NCI-H82 treated with DMSO at 0.1 percent for 48 hours (cell line): ENCODE results near the gene PSPH.

Experiments
- DNase-seq: peaks from one replicate; lab custom pipeline; 2025; ENCODE audit not compliant: unreplicated experiment; lab: John Stamatoyannopoulos, UW

PSPH gene

DNA sequence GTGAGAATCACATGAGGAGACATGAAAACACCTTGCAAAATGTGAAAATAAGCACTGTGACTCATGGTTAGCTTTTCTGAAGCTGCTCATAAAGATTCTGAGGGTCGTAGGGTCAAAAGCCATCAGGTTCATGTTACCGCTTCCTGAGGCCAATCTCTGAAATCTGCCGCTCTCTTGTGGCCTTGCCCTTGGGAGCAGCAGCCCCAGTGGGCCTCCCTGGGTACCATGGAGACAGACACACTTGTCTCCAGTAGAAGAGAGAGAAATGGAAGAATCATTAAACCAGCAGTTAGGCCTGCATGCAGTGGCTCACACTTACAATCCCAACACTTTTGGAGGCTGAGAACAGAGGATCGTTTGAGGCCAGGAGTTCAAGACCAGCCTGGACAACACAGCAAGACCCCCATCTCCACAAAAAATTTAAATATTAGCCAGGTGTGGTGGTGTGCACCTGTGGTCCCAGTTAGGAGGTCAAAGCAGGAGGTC lies 44.0 kb downstream of the PSPH start:
- DNase-seq = no peak

DNA sequence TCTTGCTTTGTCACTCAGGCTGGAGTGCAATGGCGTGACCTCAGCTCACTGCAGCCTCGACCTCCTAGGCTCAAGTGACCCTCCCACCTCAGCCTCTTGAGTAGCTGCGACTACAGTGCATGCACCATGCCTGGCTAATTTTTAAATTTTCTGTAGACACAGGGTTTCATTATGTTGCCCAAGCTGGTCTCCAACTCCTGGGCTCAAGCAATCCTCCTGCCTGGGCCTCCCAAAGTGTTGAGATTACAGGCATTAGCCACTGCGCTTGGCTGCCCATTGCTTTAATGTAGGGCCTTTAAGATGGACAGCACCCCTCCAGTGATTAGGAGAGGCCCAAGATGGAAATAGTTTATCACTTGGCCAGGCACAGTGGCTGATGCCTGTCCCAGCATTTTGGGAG lies 47.5 kb downstream of the PSPH start:
- DNase-seq = no peak

DNA sequence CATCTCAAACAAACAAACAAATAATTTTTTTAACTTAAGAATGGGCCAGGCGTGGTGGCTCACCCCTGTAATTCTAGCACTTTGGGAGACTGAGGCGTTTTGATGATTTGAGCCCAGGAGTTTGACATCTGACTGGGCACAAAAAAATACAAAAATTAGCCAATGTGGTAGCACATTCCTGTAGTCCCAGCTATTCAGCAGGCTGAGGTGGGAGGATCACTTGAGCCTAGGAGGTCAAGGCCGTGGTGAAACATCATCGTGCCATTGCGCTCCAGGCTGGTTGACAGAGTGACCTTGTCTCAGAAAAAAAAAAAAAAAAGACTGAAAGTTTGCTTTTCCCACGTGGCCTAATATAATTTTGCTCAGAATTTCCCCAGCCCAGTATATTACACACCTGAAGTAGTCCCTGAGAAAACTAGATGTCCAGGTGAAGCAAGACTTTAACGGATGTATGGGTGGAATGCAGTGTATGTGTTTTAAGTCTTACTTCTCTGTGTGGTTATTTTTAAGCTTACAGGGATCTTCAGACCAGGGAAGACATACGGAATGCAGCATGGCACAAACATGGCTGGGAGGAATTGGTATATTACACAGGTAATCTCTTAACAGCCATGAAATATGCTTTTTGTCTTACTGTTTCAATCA lies 54.3 kb downstream of the PSPH start:
- no peak for DNase-seq

DNA sequence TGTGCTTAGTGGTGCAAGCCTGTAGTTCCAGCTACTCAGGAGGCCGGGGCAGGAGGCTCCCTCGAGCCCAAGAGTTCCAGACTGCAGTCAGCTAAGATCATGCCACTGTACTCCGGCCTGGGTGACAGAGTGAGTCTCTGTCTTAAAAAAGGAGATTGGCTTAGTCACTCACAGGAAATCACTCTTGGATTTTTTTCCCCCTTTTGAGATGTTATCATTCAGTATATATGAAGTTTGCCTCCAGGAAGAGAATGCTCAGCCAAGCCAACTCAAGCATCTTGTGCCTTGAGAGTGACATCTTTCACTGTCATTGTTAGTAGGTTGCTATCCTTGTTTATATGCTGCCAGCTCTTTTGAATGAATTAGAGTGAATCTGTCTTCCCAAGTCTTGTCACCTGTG lies 58.9 kb downstream of the PSPH start:
- DNase-seq = no peak

DNA sequence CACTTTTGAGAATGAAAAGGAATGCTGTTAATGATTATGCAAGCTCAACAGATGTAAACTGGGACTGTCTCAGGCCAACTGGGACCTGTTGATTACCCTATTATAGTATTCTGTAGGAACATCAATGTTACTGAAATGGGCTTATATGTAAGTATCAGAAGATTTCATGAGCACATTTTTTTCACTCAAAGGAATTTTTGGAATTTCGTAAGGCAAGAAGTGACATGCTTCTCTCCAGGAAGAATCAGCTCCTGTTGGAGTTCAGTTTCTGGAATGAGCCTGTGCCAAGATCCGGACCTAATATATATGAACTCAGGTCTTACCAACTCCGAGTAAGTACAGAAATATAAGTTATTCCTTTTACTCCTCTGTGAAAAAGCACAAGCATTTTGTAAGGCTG lies 67.7 kb downstream of the PSPH start:
- DNase-seq = no peak

DNA sequence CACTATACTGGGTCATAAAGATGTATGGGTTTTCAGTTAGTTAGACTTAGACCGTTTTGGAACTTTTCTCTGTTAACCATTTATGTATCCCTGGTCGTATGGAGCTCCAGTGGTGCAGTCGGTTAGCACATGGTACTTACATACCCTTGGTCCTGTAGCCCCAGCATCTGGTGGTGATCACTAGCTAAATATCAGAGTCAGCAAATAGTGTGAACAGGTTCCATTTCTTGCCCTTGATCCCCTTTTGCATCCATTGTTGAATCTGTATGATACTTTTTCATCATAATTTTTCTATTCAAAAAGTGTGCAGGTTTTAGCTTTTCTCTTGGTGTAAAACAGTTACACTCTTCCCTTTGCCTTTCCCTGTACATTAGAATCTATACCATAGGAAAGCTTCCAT lies 71.0 kb downstream of the PSPH start:
- no peak for DNase-seq

DNA sequence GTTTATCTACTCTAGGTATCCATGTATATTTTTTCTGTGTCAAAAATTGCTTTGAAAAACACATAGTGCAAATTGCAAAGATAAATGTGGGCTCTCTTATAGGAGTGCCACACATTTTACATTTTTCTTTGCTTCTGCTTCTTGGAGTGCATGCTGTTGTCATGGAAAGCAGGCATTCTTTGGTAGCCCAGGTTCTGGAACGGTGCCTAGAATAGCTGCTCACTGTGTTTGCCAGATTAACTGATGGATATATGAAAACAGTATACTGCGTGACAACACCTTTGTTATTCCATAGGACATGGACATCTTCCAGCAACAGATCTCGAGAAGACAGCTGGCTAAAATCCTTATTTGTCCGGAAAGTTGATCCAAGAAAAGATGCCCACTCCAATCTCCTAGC lies 73.4 kb downstream of the PSPH start:
- no peak for DNase-seq

DNA sequence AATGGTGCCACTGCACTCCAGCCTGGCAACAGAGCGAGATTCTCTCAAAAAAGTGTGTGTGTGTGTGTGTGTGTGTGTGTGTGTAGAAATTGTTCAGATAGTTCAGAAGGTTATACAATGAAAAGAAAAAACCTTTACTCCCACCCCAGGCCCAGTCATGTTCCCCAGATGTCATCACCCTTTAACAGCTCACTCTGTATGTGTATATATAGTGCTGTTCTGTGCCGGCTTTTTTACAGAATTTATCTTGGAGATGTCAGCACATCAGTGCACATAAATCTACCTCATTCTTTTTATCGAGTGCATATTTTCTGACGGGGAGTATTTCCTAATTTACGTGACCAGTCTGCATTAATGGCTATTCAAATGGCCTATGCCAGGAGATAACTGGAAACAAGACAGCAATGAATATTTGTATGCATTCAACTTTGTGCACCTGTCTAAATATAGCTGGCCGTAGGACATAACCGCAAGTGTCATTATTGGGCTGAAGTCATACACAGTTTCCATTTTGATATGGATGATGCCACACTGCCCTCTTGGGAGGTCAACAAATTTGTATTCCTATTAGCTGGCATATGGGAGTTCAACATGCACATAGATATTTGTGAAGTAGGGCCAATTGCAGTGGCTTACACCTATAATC lies 75.1 kb downstream of the PSPH start:
- no peak for DNase-seq

DNA sequence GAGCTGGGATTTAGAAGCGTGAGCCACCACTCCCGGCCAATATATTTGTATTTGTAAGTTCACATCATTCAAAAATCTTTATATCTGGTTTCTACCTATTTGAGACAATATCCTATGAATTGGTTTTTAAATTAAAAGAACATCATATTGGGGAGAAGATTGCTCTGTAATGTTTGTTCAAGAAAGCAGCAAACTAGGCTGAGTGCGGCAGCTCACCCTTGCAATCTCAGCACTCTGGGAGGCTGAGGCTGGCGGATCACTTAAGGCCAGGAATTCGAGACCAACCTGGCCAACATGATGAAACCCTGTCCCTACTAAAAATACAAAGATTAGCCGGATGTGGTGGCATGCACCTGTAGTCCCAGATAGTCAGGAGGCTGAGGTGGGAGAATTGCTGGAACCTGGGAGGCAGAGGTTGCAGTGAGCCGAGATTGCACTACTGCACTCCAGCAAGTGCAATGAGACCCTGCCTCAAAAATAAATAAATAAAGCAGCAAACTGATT lies 77.4 kb downstream of the PSPH start:
- DNase-seq = no peak

DNA sequence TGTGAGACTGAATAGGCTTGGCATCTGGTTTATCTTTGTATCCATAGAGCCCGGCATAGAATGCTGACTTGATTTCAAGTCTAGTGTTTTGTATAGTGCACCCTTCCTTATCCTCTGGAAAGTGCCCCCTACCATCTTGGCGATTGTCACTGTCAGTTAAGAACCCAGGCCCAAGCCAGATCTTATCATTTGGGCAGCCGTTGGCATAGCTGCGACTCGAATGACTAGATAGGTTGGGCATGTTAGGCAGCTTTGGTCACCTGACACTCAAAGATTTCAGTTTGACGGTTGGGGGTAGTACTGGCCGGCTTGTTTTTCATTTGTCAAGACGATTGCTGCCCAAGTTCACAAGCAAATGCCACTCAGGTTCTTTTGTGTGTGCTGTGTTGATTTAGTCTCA lies 80.3 kb downstream of the PSPH start:
- DNase-seq = no peak

DNA sequence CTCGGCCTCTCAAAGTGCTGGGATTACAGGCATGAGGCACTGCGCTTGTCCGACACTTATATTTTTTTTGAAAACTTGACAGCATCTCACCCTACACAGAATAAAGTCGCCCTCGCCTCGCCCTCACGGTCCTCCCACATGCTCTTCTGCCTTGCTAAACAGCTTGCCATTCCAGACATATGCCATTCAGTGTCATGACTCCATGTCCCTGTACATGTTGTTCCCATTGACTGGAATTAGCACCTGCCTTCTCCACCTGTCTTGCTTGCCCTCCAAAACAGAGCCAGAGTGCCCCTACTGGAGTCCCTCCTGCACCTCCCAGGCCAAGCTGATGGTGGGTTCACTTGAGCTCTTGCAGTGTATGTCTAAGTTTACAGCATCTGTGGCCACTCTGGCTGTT lies 80.7 kb downstream of the PSPH start:
- DNase-seq = no peak

DNA sequence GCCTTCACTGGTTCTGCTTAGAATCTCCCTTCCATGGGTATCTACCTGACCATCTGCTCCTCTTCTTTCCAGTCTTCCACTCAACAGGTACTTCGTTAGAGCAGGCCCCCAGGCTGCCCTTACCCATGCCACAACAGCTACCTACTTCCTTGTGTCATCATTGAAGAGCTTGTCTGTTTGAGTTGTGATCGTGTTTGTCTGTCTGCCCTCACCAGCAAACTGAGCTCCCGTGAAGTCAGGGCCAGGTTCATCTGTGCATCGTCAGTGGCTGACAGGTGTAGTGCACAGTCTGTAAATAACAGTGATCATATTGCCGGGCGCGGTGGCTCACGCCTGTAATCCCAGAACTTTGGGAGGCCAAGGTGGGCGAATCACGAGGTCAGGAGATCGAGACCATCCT lies 81.9 kb downstream of the PSPH start:
- no peak for DNase-seq

DNA sequence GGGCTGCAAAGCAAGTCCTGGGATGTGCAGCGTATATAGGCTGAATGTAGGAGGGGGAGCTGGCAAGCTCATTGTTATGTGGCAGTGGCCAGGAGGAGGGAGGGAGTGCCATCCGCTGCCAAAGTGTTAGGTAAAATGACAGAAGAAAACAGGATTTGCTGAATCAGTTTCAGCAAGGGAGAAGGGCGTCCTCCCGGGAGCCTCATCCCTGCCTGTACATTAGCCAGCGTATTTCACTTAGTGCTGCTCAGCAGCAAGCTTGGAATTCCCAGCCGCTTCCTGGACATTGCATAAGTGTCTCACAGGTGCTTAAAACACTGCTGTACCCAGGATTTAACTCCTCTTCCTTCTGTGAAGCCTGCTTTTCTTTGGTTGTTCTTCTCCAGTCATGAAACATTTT lies 84.4 kb downstream of the PSPH start:
- no peak for DNase-seq

DNA sequence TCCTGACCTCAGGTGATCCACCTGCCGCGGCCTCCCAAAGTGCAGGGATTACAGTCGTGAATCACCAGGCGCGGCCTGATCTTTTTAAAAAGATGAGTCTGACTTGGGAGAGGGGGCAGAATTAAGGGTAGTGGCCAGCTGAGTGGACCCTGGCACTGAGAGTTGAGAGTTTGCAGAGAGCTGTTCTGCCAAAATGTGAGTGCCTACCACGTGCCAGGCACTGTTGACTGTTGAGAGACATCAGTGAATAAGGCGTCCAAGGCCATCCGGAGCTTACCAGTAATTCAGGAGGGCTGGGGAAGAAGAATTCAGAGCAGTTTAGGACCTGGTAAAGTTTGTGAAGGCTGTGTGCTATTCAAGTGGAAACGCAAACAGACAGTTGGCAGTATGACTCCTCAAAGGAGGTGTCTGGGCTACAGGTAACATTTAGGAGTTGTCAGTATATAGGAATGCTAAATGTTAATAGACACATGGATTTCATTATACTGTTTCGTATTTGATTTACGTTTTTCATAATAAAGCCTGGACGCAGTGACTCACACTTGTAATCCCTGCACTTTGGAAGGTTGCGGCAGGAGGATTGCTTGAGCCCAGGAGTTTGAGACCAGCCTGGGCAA lies 85.3 kb downstream of the PSPH start:
- no peak for DNase-seq

DNA sequence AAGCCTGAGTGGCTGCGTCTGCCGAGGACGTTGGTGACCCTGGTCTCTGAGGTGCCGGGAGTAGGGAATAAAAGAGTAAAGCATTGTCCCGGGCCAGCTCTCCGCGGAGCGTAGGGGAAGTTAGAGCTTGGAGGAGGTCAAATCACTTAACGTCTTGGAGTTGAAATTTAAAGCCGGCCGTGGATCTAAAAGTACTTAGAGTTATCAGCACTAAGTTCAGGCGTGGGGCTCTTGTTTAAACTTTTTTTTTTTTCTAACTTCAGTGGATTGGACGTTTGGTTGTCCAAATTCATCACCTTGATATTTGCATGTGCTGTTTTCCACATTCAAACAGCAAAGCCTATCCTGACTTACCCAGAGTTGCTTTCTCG lies 86.2 kb downstream of the PSPH start:
- no peak for DNase-seq

DNA sequence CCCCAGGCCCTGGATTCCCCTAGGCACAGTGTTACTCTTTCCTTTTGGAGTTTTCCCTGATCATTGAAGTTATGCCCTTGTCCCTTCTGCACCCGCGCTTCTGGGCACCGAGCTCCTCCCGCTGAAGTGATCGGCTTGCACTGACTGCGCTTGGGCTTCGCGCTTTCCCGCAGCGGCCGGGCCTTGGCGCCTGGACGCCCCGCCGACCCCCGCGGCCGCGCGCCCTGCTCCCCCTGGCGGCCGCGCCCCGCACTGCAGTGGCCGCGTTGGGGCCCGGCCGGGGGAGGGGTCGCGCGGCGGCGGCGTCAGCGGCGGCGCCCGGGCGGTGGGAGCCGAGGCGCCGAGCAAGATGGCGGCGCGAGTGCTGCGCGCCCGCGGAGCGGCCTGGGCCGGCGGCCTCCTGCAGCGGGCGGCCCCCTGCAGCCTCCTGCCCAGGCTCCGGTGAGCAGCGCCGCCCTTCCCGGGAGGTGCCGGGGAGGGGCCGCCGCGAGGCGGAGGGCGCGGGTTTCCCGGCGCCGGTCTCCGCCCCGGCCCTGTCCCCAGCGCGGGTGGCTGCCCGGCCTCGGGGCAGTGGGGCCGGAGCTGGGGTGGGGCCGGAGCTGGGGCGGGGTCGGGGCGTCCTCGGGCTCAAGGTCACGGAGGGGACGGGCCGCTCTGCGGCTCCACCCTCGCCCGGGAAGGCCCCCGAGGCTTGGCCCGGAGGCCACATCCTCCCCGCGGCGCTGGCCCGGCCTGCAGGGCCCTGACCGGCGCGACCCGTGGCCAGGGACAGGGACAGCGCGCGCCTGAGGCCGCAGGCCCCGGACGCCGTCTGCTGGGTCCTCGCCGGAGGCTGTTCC lies 86.8 kb downstream of the PSPH start, which contains the start of gene NIPSNAP2:
NIPSNAP2 (plus strand) TSS at position 325 of the 839 bp plus-strand sequence; CDS start at position 350, 25 bp downstream.
- peak; percentile 15 for DNase-seq

DNA sequence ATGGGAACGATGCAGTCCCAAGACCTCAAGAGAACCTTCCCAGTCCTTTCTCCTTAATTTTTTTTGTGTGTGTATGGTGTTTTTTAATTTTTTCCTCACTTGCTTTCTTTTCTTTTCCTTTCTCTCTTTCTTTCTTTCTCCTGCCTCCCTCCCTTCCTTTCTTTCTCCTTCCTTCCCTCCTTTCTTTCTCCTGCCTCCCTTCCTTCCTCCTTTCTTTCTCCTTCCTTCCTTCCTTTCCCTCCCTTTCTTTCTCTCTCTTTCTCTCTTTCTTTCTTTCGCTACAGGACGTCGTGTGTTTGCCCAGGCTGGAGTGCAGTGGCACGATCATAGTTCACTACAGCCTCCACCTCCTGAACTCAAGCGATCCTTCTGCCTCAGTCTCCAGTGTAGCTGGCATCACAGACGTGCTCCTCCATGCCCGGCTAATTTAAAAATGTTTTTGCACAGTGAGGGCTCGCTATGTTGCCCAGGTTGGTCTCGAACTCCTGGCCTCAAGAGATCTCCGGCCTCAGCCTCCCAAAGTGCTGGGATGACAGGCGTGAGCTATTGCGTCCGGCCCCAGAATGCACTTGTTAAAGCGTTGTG lies 87.6 kb downstream of the PSPH start:
- no peak for DNase-seq

DNA sequence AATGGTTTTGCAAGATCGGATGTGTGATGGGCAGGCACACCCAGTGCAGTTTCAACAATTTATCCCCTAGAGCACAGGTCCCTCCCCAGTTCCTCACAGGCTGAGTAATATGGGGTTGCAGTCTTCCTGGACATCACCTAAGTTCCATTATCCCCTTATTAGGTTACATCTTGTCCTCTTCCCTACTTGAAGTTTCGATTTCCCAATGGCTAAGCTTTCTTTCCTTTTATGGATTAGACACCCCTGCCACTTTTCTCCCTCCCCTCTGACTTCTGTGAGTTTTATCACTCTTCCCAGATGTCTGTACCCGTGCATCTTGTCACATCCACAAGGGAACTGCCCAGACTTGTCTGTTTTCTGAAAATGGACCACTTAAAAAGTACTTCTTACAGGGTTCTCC lies 89.2 kb downstream of the PSPH start:
- no peak for DNase-seq
